Measurements from ENCODE around the gene PLPP6.

PLPP6 gene

GRCh38 chr9:4662989-4663792, 1.1 kb downstream of the PLPP6 start:
- DNase-seq, result no peak

DNA sequence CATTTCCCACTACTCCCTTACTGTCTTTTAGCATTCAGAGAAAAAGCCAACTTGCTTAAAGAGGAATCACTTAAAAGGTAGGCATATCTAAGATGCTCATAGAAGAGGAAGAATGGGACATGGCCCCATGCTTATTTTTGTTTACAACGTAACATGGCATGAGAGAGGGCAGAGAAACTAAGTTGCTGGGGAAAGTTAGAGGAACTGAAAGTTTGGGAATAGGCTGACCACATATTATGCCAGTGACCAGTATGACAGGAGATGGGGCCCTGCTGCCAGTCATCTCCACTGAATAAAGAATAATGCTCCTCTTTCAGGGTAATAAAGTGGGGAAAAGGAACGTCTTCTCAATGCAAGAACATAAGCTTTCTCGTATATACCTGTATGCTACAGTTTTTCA, 1.9 kb downstream of the PLPP6 start:
- DNase-seq, result no peak

DNA sequence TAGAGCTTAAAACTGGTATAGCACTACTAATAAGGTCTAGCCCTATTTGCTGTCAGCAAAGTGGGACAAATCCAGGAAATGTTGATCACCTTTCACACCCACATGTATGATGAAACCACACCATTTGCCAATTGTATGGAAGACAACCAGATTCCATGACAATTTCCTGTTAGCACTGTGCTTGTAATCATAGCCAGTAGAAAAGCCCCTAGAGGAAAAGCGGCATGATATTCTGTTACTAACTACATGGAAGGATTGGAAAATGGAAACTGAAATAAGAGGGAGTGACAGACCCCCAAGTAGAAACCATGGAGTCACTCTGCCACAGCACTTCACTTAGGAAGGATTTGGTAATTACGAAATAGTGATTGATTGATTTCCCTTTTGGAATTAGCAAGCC, 3.3 kb downstream of the PLPP6 start:
- no peak for DNase-seq

DNA sequence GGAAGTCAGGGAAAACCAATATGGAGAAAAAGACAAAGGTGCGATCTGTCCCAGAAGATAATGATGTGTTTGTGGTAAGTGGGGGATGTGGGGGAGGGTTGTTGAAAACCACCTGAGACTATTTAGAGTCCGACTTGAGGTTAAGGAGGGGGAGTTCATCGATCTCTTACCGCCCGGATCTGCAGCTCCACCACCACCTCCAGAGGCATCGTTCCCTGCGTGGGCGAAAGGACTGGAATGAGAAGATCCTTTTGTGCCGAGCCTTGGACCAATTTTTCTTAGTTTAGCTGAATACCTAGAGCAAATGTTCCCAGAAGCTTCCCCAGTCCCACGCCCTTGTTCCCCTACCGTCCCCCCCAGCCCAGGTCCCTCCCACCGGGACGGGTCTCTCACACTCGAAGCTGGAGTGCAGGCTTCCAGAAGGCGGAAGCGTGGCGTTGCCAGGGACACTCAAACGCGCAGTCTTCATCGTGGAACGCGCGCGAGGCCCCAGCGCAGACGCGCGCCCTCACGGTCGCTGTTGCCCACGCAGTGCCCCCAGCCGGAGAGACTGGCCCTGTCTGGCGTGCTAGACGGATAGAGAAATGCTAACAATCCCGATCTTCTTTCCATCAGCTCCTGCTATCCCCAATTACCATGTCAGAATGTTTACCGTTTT, 4.1 kb downstream of the PLPP6 start, which contains the start of gene SPATA6L:
Gene SPATA6L, minus strand, starts transcription at position 439 of the 658 bp plus-strand sequence. Its CDS starts 230 bp downstream, at position 209.
- DNase-seq, result peak; percentile 38

GRCh38 chr9:4667681-4668080, 5.6 kb downstream of the PLPP6 start:
- DNase-seq, result no peak

DNA sequence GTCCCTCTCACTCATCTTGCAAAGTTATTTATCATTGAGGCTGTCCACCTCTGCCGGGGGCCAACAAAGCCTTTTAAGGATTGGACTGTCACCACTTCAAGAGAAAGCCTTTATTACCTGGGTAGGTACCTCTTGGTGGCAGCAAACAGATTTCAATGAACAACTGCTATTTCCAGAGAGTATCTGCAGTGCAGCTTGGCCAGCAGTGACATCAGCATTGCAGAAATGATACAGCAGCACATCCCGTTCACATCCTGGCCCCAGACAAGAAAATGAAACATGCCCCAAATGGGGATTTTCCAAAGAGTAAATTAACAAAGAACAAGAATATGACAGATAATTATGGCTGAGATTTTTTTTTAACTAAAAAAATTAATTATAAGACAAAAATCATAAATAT, 6.5 kb downstream of the PLPP6 start:
- DNase-seq, result peak; percentile 28

DNA sequence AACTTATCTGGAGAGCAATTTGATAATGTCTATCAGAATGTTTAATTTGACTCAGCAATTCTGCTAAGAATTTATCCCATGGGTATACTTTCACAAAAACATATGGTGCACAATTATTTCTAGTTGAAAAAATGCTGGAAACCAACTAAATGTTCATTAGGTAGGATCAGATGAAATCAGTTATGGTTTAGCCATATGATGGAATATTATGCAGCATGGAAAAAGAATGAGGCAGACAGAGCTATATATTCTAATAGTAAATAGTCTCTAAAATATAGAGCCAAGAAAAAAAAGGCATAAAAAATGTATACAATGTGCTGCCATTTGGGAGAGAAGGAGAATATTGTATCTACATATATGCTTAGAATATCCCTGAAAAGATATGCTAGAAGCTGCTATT, 7.8 kb downstream of the PLPP6 start:
- DNase-seq, result no peak

- no peak for DNase-seq
Measured at GRCh38 chr9:4670591-4670990, 8.5 kb downstream of the PLPP6 start.

DNA sequence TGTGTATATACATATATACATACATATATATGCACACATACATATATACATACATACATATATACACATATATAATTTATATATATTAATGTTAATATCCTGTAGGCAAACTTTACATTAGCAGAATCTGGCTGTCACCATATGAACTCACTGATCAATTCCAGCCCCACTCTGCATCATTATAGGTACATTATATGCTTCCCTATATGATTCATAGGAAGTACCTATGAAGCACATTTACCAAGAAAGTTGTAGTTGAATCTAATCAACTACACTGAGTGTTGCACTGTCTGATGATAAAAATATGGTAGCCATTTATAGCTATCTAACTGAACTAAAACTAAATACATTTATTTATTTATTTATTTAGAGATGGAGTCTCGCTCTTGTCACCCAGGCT, 9.6 kb downstream of the PLPP6 start:
- DNase-seq, result no peak

DNA sequence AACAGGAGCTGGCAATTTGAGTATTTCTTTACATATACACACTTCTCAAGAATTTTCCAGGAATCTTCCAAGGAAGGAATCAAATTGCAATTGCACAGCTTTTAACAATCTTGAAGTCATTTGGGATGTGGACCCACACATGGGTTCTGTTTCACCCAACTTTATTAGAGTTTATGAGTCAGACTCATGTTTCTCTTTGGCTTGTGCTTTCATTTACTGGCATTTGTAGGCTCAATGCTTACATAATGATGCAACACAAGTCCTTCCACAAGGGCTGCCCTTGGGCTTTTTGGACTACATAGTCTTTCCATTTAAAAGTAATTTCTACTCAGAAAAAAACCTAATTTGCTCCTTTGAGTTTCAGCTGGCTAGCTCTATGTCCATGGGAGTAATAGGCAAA, 12.7 kb downstream of the PLPP6 start:
- DNase-seq, result no peak

- no peak for DNase-seq
Measured at GRCh38 chr9:4677392-4677791, 15.3 kb downstream of the PLPP6 start.

- DNase-seq, result peak; percentile 42
Measured at GRCh38 chr9:4678679-4679267, 16.7 kb downstream of the PLPP6 start.

GRCh38 chr9:4679268-4680172, 17.4 kb downstream of the PLPP6 start, which contains the start of gene CDC37L1:
TSS of gene CDC37L1 (plus strand) at chr9:4679569. CDS start at chr9:4679768, 199 bp downstream.
- DNase-seq, result peak; percentile 98

DNA sequence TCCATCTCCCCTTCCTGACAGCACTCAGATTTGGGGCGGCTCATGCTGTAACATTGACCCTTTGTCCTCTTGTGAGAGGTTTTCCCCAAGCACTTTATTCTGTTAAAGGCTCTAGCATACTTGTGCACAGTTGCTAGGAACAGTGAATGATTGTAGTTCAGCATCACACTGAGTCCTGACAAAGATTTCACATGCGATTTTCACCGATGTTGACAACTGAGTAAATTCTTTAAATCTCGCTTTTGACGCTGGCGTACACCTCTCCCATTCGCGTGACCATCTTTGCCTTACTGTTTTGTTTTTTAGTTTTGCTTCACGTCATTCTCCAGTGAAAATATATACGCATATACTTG, 18.1 kb downstream of the PLPP6 start:
- DNase-seq, result no peak

DNA sequence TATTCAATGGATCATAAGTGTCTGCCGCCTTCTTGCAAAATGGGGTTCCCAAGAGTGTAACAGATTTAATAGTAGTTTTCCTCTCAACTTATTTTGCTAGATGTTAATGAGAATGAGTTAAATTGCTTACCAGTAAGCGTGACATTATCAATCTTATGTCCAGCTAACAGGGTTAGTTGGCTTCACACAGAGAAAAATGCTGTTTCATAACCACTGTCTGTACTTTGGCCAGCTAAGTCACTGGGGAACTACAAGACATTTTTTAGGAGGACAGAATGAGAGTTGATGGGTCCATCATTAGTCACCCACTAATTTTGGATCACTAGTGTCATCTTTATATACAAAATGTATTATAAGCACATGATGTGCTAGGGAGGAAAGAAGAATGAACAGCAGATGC, 18.7 kb downstream of the PLPP6 start:
- no peak for DNase-seq

DNA sequence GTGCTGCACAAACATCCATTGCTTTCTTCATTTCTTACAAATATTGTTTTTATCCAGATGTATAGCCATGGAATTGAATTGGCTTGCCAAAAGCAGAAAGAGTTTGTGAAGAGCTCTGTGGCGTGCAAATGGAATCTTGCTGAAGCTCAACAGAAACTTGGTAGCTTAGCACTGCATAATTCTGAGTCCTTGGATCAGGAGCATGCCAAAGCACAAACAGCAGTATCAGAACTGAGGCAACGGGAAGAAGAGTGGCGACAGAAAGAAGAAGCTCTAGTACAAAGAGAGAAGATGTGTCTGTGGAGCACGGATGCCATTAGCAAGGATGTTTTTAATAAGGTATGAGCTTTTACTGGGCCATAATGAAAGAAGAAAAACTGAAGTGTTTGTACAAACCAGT, 22.7 kb downstream of the PLPP6 start:
- DNase-seq, result no peak

DNA sequence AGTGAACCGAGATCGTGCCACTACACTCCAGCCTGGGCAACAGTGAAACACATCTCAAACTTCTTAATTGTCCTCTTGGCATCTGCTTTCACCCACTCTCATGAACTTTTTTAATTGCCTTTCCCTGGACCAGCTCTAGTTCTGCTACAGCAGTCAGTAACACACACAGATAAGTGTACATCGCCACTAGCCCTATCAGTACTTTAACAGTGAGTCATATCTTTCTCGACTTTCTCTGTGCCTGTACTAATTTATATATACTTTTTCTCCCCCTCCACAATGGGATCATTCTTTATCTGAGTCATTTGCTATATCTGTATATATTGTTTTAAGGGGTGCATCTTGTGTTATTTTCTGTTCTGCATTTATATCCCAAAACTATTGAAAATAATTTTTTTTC, 24.0 kb downstream of the PLPP6 start:
- no peak for DNase-seq

- no peak for DNase-seq
Measured at GRCh38 chr9:4686584-4686983, 24.5 kb downstream of the PLPP6 start.

DNA sequence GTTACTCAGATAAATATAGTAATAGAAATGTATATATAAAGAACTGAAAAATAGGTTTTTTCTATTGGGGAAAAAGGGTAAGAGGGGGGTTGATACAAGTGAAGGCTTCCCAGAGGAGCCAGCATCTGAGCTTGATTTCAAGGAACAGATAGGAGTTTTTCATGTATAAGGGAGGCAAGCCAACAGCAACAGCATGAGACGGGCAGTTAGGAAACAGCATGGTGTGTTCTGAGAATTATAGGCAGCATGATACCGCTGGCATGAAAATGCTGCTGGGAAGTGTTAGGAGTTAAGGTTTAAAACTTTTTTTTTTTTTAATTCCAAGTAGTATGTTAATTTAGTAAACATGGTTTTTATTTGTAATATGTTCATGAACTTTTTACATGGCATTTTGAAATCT, 26.9 kb downstream of the PLPP6 start:
- no peak for DNase-seq

DNA sequence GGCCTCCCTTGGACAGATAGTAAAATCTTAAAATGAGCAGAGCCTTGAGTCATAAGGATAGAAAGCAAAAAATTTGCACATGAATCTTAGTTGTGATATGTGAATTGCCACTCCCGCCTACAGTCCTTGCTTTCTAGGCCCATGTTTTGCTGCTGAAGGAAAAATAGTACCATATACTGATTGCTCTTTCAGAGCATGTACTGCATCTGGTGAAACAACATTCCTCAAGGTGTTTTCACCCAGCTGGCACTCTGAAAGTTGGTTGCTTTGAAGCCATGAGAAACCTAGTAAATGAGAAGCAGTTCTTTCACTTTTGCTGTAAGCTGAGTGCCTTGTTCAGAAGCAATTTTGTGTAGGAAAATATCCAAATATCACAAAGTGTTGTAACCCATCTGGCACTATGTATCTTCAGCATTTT, 27.6 kb downstream of the PLPP6 start:
- peak; percentile 58 for DNase-seq

DNA sequence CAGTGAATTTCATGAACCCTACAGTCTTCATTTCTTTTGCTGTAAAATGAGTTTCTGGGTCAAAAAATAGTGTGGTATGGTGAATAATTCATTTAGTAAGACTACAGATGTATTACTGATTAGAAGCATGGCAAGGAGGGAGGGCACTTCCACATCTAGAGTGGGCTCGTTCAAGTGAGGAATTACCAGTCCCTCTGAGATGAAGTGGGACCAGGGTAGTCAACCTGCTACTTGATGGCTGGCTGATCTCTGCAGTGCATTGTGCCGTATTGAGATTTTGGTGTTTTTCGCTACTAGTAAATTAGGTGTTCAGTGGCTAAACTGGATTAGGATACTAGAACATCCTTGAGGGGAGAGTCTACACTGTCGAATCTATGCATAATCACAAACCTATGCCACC, 28.1 kb downstream of the PLPP6 start:
- DNase-seq, result no peak

DNA sequence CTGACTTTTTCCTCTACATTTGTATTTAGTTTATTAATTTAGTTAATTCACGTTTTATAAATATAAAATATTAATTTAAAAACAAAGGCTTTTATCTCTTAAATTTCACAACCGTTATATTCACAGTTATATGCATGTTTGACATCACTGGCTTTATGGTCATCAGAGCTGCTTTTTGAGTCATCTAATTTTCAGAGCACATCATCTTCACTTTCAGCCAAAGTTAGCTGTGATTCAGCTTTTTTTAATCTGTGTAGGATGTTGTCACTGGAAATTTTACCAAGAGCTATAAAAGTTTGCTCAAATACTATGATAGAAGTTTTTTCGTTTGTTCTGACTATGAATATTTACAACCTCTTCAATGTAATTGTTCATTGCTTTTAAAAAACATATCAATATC, 29.7 kb downstream of the PLPP6 start:
- peak; percentile 43 for DNase-seq

DNA sequence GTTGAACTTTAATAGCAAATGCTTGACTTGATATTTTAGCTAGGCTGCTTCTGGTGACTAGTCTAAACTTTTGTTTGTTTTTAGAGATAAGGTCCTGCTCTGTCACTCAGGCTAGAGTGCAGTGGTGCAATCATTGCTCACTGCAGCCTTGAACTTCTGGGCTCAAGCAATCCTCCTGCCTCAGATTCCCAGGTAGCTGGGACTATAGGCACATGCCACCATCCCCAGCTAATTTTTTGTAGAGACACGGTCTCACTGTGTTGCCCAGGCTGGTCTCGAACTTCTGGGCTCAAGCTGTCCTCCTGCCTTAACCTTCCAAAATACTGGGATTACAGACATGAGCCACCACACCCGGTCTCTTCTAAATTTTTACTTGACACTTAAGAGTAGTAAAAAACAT, 38.0 kb downstream of the PLPP6 start:
- DNase-seq, result no peak
